HCT116 (cell line): Measurements from ENCODE around the gene ARHGAP40. TPM values are rescaled to one million over a fixed set of nuclear protein-coding genes. Genes with fewer than 3 reads are reported as not detected.

Source experiments
- ATAC-seq: fragments of 200-7000 bp; cut with Tn5 transposase; 2 replicates; pipeline ENCODE4 v1.9.1; 2020; ENCODE audit warnings: mild to moderate bottlenecking, moderate library complexity
- BruUV-seq: library from RNA; stranded (reverse); fragments of 400-500 nt; replicated peaks from 2 replicates; lab custom pipeline; 2021; lab: Mats Ljungman, UMichigan
- CTCF ChIA-PET: fragments of 300-600 bp; sonication (Branson Sonifier 250); formaldehyde crosslinking; loops from one replicate; lab custom pipeline; 2021; ENCODE audit warnings: antibody characterized with exemption; lab: Charles Lee
- POLR2A ChIA-PET: fragments of 300-600, 350-600 bp; sonication (Branson Sonifier 250); formaldehyde crosslinking; loops from one replicate; lab custom pipeline; 2021; ENCODE audit warnings: antibody characterized with exemption; lab: Charles Lee
- RAD21 ChIA-PET, 2 experiments: fragments of 300-600 bp; sonication (Branson Sonifier 250); formaldehyde crosslinking; loops; one replicate each; lab custom pipeline; 2023; ENCODE audit warnings: low total read pairs in 2 of 2; ENCODE audit not compliant: uncharacterized antibody in 2 of 2, unreplicated experiment in 2 of 2, low non-redundant PET in 1 of 2; lab: Charles Lee
- DNase-seq: peaks from one replicate; pipeline ENCODE4 v3.0.0-alpha.2; 2010; ENCODE audit warnings: low read depth, low spot score
- H2AFZ ChIP-seq: fragments of 200-600 bp; shearing (Covaris generic), sonication (generic); 2 replicates; pipeline ENCODE4 v1.6.1; 2017; ENCODE audit warnings: low read depth, mixed run types, mixed read lengths, antibody characterized with exemption, low read length; ENCODE audit not compliant: poor library complexity, severe bottlenecking
- H3K27ac ChIP-seq: 2 replicates; pipeline ENCODE4 v1.5.1; 2012; ENCODE audit warnings: low read depth, low read length
- H3K27me3 ChIP-seq: fragments of 200-600 bp; sonication (generic); 2 replicates; pipeline ENCODE4 v1.6.1; 2016; ENCODE audit warnings: mixed run types, low read length, mixed read lengths; ENCODE audit not compliant: insufficient read depth
- H3K36me3 ChIP-seq, 2 experiments: fragments of 200-500 bp in 1 of 2; fragments of 200-600 bp in 1 of 2; sonication (Bioruptor generic) in 1 of 2; sonication (generic) in 1 of 2; 2 replicates each; pipeline versions ENCODE4 v1.5.1 to v1.6.1; 2014 to 2016; ENCODE audit warnings: low read length in 2 of 2, inconsistent platforms in 1 of 2, mixed read lengths in 1 of 2, mixed run types in 1 of 2; ENCODE audit not compliant: insufficient read depth in 2 of 2, control insufficient read depth in 1 of 2
- H3K4me1 ChIP-seq, 2 experiments: fragments of 200-600 bp in 1 of 2; sonication (generic) in 1 of 2; 2 replicates each; pipeline versions ENCODE4 v1.5.1 to v1.6.1; 2012 to 2017; ENCODE audit warnings: low read length in 2 of 2, inconsistent platforms in 1 of 2, mild to moderate bottlenecking in 1 of 2, mixed read lengths in 1 of 2, mixed run types in 1 of 2, moderate library complexity in 1 of 2; ENCODE audit not compliant: insufficient read depth in 2 of 2, control insufficient read depth in 1 of 2
- H3K4me2 ChIP-seq: fragments of 200-600 bp; sonication (generic); 2 replicates; pipeline ENCODE4 v1.6.1; 2017; ENCODE audit warnings: mixed run types, low read length, mixed read lengths
- H3K4me3 ChIP-seq, 2 experiments: fragments of 200-600 bp in 1 of 2; sonication (generic) in 1 of 2; replicated peaks in 1 of 2; 2 replicates each; pipeline ENCODE4 v1.5.1; 2011 to 2016; ENCODE audit warnings: low read length in 2 of 2, control low read depth in 1 of 2, low read depth in 1 of 2, mild to moderate bottlenecking in 1 of 2, mixed read lengths in 1 of 2, mixed run types in 1 of 2
- H3K79me2 ChIP-seq: fragments of 200-600 bp; sonication (generic); 2 replicates; pipeline ENCODE4 v1.6.1; 2017; ENCODE audit warnings: mild to moderate bottlenecking, mixed run types, low read length, moderate library complexity, mixed read lengths; ENCODE audit not compliant: insufficient read depth
- H3K9ac ChIP-seq: fragments of 200-600 bp; sonication (generic); 2 replicates; pipeline ENCODE4 v1.6.1; 2016; ENCODE audit warnings: low read length, mixed read lengths
- H3K9me2 ChIP-seq: fragments of 200-600 bp; sonication (generic), shearing (Covaris generic); 2 replicates; pipeline ENCODE4 v1.6.1; 2017; ENCODE audit warnings: mixed run types, mild to moderate bottlenecking, moderate library complexity; ENCODE audit not compliant: insufficient read depth
- H3K9me3 ChIP-seq, 2 experiments: fragments of 200-500 bp in 1 of 2; fragments of 200-600 bp in 1 of 2; sonication (Bioruptor generic) in 1 of 2; sonication (generic) in 1 of 2; 2 replicates each; pipeline ENCODE4 v1.6.1; 2014 to 2017; ENCODE audit warnings: low read length in 2 of 2, mixed read lengths in 2 of 2, inconsistent platforms in 1 of 2, low read depth in 1 of 2, mild to moderate bottlenecking in 1 of 2, mixed run types in 1 of 2, moderate library complexity in 1 of 2; ENCODE audit not compliant: control insufficient read depth in 1 of 2, insufficient read depth in 1 of 2
- H4K20me1 ChIP-seq: fragments of 200-600 bp; sonication (generic), shearing (Covaris generic); 2 replicates; pipeline ENCODE4 v1.6.1; 2017; ENCODE audit warnings: mixed run types, mild to moderate bottlenecking, moderate library complexity; ENCODE audit not compliant: insufficient read depth
- ATF3 ChIP-seq: IDR thresholded peaks from 2 replicates; pipeline ENCODE4 v1.6.1; 2012
- CBX3 ChIP-seq: IDR thresholded peaks from 2 replicates; pipeline ENCODE4 v1.6.1; 2012; ENCODE audit warnings: low read depth
- CEBPB ChIP-seq: IDR thresholded peaks from 2 replicates; pipeline ENCODE4 v1.6.1; 2012; ENCODE audit warnings: low read depth
- ELF1 ChIP-seq: IDR thresholded peaks from 2 replicates; pipeline ENCODE4 v1.6.1; 2012; ENCODE audit warnings: low read depth, borderline replicate concordance
- FOSL1 ChIP-seq: IDR thresholded peaks from 2 replicates; pipeline ENCODE4 v1.6.1; 2012; ENCODE audit warnings: low read depth
- MAX ChIP-seq: IDR thresholded peaks from 2 replicates; pipeline ENCODE4 v1.6.1; 2012
- POLR2A ChIP-seq: IDR thresholded peaks from 2 replicates; pipeline ENCODE4 v1.7.0; 2011; ENCODE audit warnings: borderline replicate concordance; ENCODE audit not compliant: insufficient read depth, insufficient read length; ENCODE audit errors: extremely low read depth
- RAD21 ChIP-seq: IDR thresholded peaks from 2 replicates; pipeline ENCODE4 v1.6.1; 2012; ENCODE audit warnings: low read depth, mild to moderate bottlenecking
- REST ChIP-seq: IDR thresholded peaks from 2 replicates; pipeline ENCODE4 v1.6.1; 2012; ENCODE audit warnings: low read depth
- SRF ChIP-seq: IDR thresholded peaks from 2 replicates; pipeline ENCODE4 v1.6.1; 2012; ENCODE audit warnings: low read depth
- TCF7L2 ChIP-seq: IDR thresholded peaks from 2 replicates; pipeline ENCODE4 v1.7.0; 2011; ENCODE audit warnings: borderline replicate concordance, inconsistent platforms; ENCODE audit not compliant: insufficient read depth, insufficient read length; ENCODE audit errors: extremely low read depth
- YY1 ChIP-seq: IDR thresholded peaks from 2 replicates; pipeline ENCODE4 v1.6.1; 2011; ENCODE audit warnings: low read length, low read depth, moderate library complexity, mild to moderate bottlenecking; ENCODE audit not compliant: insufficient replicate concordance; ENCODE audit errors: extremely low read depth
- ZBTB33 ChIP-seq: IDR thresholded peaks from 2 replicates; pipeline ENCODE4 v1.6.1; 2011; ENCODE audit warnings: mild to moderate bottlenecking, low read length, moderate library complexity; ENCODE audit not compliant: insufficient replicate concordance; ENCODE audit errors: extremely low read depth
- ZNF274 ChIP-seq: fragments of 200-500 bp; sonication (Bioruptor generic); IDR thresholded peaks from 2 replicates; pipeline ENCODE4 v1.6.1; 2014; ENCODE audit warnings: mild to moderate bottlenecking, low read depth, low read length, inconsistent platforms
- intact Hi-C: fragments of 100-400 bp; cut with micrococcal nuclease; formaldehyde crosslinking; loops from 2 replicates; pipeline ENCODE4 v1.10.0; 2022
- total RNA-seq: library from RNA; stranded (reverse); gene quantifications from one replicate; pipeline ENCODE4 v1.2.1, GENCODE V29; 2021; ENCODE audit not compliant: unreplicated experiment

ARHGAP40 gene
- total RNA-seq, 1 experiment from 2014 or later: 3.4 TPM

GRCh38 chr20:38607351-38607750 is 5.7 kb downstream of the ARHGAP40 start (continued):
- TF ChIP-seq REST (no peak), YY1 (no peak)

GRCh38 chr20:38608188-38608587 is 6.6 kb downstream of the ARHGAP40 start:
- BruUV-seq: no TSS peak
- Histone ChIP-seq H3K9me2 (no peaks in the 10 kb centered on the region), H3K36me3 (no peaks in the 10 kb centered on the region), H3K4me1 (no peaks in the 10 kb centered on the region), H3K79me2 (no peaks in the 10 kb centered on the region), H3K27ac (no peak overlapping the region), H3K4me2 (no peak overlapping the region), H3K4me3 (no peak overlapping the region), H3K27me3 (no peaks in the 10 kb centered on the region), H3K9ac (no peak overlapping the region), H2AFZ (no peak overlapping the region), H3K9me3 (no peaks in the 10 kb centered on the region), H4K20me1 (no peaks in the 10 kb centered on the region; the same call in 1 of the 2 replicates)
- no peak for DNase-seq
- TF ChIP-seq SRF: no peak
- TF ChIP-seq ELF1: no peak
- no peak for TF ChIP-seq MAX
- no peak for TF ChIP-seq TCF7L2
- TF ChIP-seq CBX3: no peak
- no peak for TF ChIP-seq ZBTB33
- no peak for TF ChIP-seq ATF3
- no peak for TF ChIP-seq RAD21
- TF ChIP-seq ZNF274: no peak
- no peak for TF ChIP-seq POLR2A
- no peak for TF ChIP-seq REST
- no peak for TF ChIP-seq FOSL1
- TF ChIP-seq CEBPB: no peak
- no peak for TF ChIP-seq YY1
- POLR2A ChIA-PET: no interaction called here
- RAD21 ChIA-PET: no interaction called here
- no peak for ATAC-seq
- CTCF ChIA-PET: no interaction called here
- intact Hi-C loops: no loop called here
